H1 (cell line): Measurements from ENCODE around the gene PROSER1. TPM values are rescaled to one million over a fixed set of nuclear protein-coding genes. Genes with fewer than 3 reads are reported as not detected.

Source experiments
- BRCA1 ChIP-seq: IDR thresholded peaks from 2 replicates; pipeline ENCODE4 v1.6.1; 2012; ENCODE audit warnings: low read depth, low read length, improper control_type of control experiment
- GTF2F1 ChIP-seq: IDR thresholded peaks from 2 replicates; pipeline ENCODE4 v1.6.1; 2012; ENCODE audit warnings: low read depth, low read length, improper control_type of control experiment, borderline replicate concordance
- KDM1A ChIP-seq: fragments of 200-600, 300-600 bp; sonication (generic); IDR thresholded peaks from 2 replicates; pipeline ENCODE4 v1.7.1; 2016; ENCODE audit warnings: mild to moderate bottlenecking, low read length, borderline replicate concordance
- POLR2A ChIP-seq, 2 experiments: IDR thresholded peaks; 1 replicate in 1 of 2; 2 replicates in 1 of 2; pipeline ENCODE4 v1.6.1; 2011; ENCODE audit warnings: low read depth in 2 of 2, low read length in 2 of 2, mild to moderate bottlenecking in 2 of 2; ENCODE audit errors: control extremely low read depth in 1 of 2
- SIN3A ChIP-seq, 2 experiments: IDR thresholded peaks in 1 of 2; conservative IDR thresholded peaks in 1 of 2; 2 replicates each; pipeline ENCODE4 v1.6.1; 2011 to 2012; ENCODE audit warnings: low read length in 2 of 2, improper control_type of control experiment in 1 of 2, low read depth in 1 of 2, mild to moderate bottlenecking in 1 of 2
- SIRT6 ChIP-seq: IDR thresholded peaks from one replicate; pipeline ENCODE4 v1.7.1; 2012; ENCODE audit warnings: low read length, inconsistent platforms
- SP4 ChIP-seq: IDR thresholded peaks from 2 replicates; pipeline ENCODE4 v1.6.1; 2012; ENCODE audit warnings: low read length, inconsistent platforms
- SRF ChIP-seq: IDR thresholded peaks from 2 replicates; pipeline ENCODE4 v1.6.1; 2011; ENCODE audit warnings: mild to moderate bottlenecking, low read depth, low read length, moderate library complexity
- TCF12 ChIP-seq: IDR thresholded peaks from 2 replicates; pipeline ENCODE4 v1.6.1; 2011; ENCODE audit warnings: low read depth, mild to moderate bottlenecking, low read length
- polyA plus RNA-seq, 7 experiments: library from polyadenylated mRNA; depleted of rRNA in 3 of 7; stranded (reverse) in 5 of 7; unstranded in 2 of 7; fragments of >200 nt in 5 of 7; fragments of 200-250 nt in 2 of 7; gene quantifications; 1 replicate in 5 of 7; 2 replicates in 1 of 7; 4 replicates in 1 of 7; pipeline versions ENCODE4 v1.2.1 to v1.2.3, GENCODE V29; 2011 to 2013; ENCODE audit warnings: missing spikeins in 2 of 7, mixed read lengths in 2 of 7
- total RNA-seq: library from RNA; stranded (reverse); fragmentation: NEBNext Ultra II Directional; extraction: Animal tissue kit (Norgen Biotek cat#: 25700); gene quantifications from 2 replicates; pipeline ENCODE4 v1.2.1, GENCODE V29; 2021

PROSER1 gene
- total and polyA plus RNA-seq, 2 of the 8 experiments (the other 6 are each of a cell fraction or from before 2014, with no cell fraction given): 99.2 to 116 TPM

GRCh38 chr13:39039041-39039440, 1.2 kb upstream of the PROSER1 start (continued):
- no peak for TF ChIP-seq SIRT6
- no peak for TF ChIP-seq BRCA1
- TF ChIP-seq KDM1A: no peak
- no peak for TF ChIP-seq POLR2A (IDR thresholded peaks at IDR 0.05; ENCODE audit: control extremely low read depth in 1 of 2, low read depth in 2 of 2, low read length in 2 of 2)
- no peak for TF ChIP-seq SP4
- no peak for TF ChIP-seq GTF2F1
- no peak for TF ChIP-seq SRF
- TF ChIP-seq TCF12: no peak
- TF ChIP-seq SIN3A (conservative IDR thresholded peaks at IDR 0.05 in 1 of 2, IDR thresholded peaks at IDR 0.05 in 1 of 2; ENCODE audit: low read depth in 1 of 2, low read length in 2 of 2): no peak
